ENCODE measurements around the gene ARID5B. TPM values are rescaled to one million over a fixed set of nuclear protein-coding genes. Genes with fewer than 3 reads are reported as not detected.
A peak's percentile ranks its signal among the peaks of the same experiment; 100 is the strongest.
"Not testable (repeated sequence)": the region's sequence is repeated elsewhere in the genome, so short reads cannot be mapped to it uniquely, and the experiment has no call there.

Gene ARID5B
- polyA plus RNA-seq, 1 of the 3 experiments (the other 2 are of a cell fraction), result 10.9 TPM

DNA sequence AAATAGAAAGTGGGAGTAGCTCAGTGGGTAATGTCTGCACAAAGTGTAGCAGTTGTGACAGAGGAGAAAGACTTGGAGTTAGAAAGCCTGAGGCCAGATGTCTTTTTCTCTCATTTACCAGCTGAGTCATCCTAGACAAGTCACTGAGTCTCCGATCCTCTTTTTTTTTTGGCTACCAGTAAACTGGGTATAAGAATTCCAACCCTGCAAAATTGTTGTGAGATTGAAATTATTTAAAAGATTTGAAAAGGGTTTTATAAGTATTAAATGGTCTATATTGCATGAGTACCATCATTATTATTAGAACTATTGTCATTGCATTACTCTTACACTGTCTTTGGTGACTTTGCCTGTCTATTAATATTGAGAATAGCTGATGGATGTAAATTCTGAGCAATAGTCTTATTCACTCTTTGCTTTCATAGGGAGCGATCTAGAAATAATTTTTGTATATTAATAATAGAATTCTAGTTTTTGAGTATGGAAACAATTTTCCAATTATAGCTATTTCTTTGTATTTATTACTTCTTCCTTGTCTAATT is 74.0 kb downstream of the ARID5B start (continued):
- no peak for TF ChIP-seq ZBTB33 (IDR thresholded peaks at IDR 0.05; ENCODE audit: borderline replicate concordance, low read depth)
- no peak for TF ChIP-seq MEF2A (IDR thresholded peaks at IDR 0.05; ENCODE audit: borderline replicate concordance, low read depth)
- TF ChIP-seq PBX3 (IDR thresholded peaks at IDR 0.05), result peak; percentile 31
- TF ChIP-seq SMC3 (IDR thresholded peaks at IDR 0.05; ENCODE audit: low read depth, low read length), result no peak
- 0 out of 4 replicates have a peak, but pooled peaks of 1 of the 2 experiments have one; percentile 8 for TF ChIP-seq EP300 (IDR thresholded peaks at IDR 0.05; ENCODE audit: borderline replicate concordance in 1 of 2, low read depth in 1 of 2, low read length in 1 of 2)
- no peak for TF ChIP-seq GABPA (IDR thresholded peaks at IDR 0.05; ENCODE audit: low read depth)
- TF ChIP-seq EZH2phosphoT487 (IDR thresholded peaks at IDR 0.05; ENCODE audit: borderline replicate concordance, low read depth), result no peak
- TF ChIP-seq, protein P1, sequence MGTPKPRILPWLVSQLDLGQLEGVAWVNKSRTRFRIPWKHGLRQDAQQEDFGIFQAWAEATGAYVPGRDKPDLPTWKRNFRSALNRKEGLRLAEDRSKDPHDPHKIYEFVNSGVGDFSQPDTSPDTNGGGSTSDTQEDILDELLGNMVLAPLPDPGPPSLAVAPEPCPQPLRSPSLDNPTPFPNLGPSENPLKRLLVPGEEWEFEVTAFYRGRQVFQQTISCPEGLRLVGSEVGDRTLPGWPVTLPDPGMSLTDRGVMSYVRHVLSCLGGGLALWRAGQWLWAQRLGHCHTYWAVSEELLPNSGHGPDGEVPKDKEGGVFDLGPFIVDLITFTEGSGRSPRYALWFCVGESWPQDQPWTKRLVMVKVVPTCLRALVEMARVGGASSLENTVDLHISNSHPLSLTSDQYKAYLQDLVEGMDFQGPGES (IDR thresholded peaks at IDR 0.05; ENCODE audit: low read depth, low read length), result no peak
- no peak for TF ChIP-seq RFX5 (IDR thresholded peaks at IDR 0.05; ENCODE audit: low read length)
- TF ChIP-seq, protein P2, sequence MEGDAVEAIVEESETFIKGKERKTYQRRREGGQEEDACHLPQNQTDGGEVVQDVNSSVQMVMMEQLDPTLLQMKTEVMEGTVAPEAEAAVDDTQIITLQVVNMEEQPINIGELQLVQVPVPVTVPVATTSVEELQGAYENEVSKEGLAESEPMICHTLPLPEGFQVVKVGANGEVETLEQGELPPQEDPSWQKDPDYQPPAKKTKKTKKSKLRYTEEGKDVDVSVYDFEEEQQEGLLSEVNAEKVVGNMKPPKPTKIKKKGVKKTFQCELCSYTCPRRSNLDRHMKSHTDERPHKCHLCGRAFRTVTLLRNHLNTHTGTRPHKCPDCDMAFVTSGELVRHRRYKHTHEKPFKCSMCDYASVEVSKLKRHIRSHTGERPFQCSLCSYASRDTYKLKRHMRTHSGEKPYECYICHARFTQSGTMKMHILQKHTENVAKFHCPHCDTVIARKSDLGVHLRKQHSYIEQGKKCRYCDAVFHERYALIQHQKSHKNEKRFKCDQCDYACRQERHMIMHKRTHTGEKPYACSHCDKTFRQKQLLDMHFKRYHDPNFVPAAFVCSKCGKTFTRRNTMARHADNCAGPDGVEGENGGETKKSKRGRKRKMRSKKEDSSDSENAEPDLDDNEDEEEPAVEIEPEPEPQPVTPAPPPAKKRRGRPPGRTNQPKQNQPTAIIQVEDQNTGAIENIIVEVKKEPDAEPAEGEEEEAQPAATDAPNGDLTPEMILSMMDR (IDR thresholded peaks at IDR 0.05), result no peak
- no peak for TF ChIP-seq POLR2AphosphoS5 (IDR thresholded peaks at IDR 0.05; ENCODE audit: low read depth, low read length)
- TF ChIP-seq NRF1 (IDR thresholded peaks at IDR 0.05; ENCODE audit: low read depth, low read length), result no peak
- TF ChIP-seq GATA2 (CRISPR knock-in tag; IDR thresholded peaks at IDR 0.05), result no peak
- TF ChIP-seq TAF1 (IDR thresholded peaks at IDR 0.05; ENCODE audit: borderline replicate concordance, low read depth, low read length), result no peak
- no peak for TF ChIP-seq SIN3A (IDR thresholded peaks at IDR 0.05; ENCODE audit: borderline replicate concordance, low read depth, low read length)
- no peak for TF ChIP-seq CHD2 (IDR thresholded peaks at IDR 0.05; ENCODE audit: low read length, partially characterized antibody)

DNA sequence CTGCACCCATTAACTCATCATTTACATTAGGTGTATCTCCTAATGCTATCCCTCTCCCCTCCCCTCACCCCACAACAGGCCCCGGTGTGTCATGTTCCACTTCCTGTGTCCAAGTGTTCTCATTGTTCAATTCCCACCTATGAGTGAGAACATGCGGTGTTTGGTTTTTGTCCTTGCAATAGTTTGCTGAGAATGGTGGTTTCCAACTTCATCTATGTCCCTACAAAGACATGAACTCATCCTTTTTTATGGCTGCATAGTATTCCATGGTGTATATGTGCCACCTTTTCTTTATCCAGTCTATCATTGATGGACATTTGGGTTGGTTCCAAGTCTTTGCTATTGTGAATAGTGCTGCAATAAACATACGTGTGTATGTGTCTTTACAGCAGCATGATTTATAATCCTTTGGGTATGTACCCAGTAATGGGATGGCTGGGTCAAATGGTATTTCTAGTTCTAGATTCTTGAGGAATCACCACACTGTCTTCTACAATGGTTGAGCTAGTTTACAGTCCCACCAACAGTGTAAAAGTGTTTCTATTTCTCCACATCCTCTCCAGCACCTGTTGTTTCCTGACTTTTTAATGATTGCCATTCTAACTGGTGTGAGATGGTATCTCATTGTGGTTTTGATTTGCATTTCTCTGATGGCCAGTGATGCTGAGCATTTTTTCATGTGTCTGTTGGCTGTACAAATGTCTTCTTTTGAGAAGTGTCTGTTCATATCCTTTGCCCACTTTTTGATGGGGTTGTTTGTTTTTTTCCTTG is 75.6 kb downstream of the ARID5B start:
- H3K9me3 ChIP-seq; CTCF ChIA-PET; H3K4me2 ChIP-seq; H3K36me3 ChIP-seq (replicated peaks in 1 of 2; ENCODE audit: control insufficient read depth in 1 of 2, insufficient read depth in 2 of 2, low read length in 1 of 2); H4K20me1 ChIP-seq (ENCODE audit: insufficient read depth); H3K9me2 ChIP-seq; POLR2A ChIA-PET; H3K4me3 ChIP-seq (ENCODE audit: low read depth in 2 of 2, low read length in 1 of 2); H3K9ac ChIP-seq; H2AFZ ChIP-seq (ENCODE audit: low read depth); H3K27me3 ChIP-seq (ENCODE audit: insufficient read depth); H3K27ac ChIP-seq (ENCODE audit: low read depth in 2 of 2, low read length in 1 of 2); DNase-seq: not testable (repeated sequence)
- Histone ChIP-seq H3K79me2 (ENCODE audit: insufficient read depth) (peaks cover 63% of the 10 kb centered on the region), H3K4me1 (ENCODE audit: control insufficient read depth in 1 of 2, insufficient read depth in 2 of 2, low read depth in 1 of 2, low read length in 1 of 2) (peaks cover 24 to 34% of the 10 kb centered on the region in 2 experiments), H3F3A (replicated peaks; ENCODE audit: insufficient read depth) (peaks cover 30% of the 10 kb centered on the region)
- 92% methylated on average over 3 of the region's 3 CpGs for WGBS (ENCODE audit: low lambda C conversion rate)
